Right kidney (tissue), 1 donor: Measurements from ENCODE around the gene DNAJC11.

Experiments
- DNase-seq: peaks from one replicate; pipeline ENCODE4 v3.0.0-alpha.2; 2016

DNAJC11 gene

GRCh38 chr1:6625584-6626149, 75.9 kb downstream of the DNAJC11 start:
- no peak for DNase-seq

GRCh38 chr1:6624710-6625583, 76.7 kb downstream of the DNAJC11 start, which contains the start of gene THAP3:
Gene THAP3, plus strand, starts transcription at chr1:6624868. Its CDS starts 351 bp downstream, at chr1:6625219.
- peak; percentile 97 for DNase-seq

DNA sequence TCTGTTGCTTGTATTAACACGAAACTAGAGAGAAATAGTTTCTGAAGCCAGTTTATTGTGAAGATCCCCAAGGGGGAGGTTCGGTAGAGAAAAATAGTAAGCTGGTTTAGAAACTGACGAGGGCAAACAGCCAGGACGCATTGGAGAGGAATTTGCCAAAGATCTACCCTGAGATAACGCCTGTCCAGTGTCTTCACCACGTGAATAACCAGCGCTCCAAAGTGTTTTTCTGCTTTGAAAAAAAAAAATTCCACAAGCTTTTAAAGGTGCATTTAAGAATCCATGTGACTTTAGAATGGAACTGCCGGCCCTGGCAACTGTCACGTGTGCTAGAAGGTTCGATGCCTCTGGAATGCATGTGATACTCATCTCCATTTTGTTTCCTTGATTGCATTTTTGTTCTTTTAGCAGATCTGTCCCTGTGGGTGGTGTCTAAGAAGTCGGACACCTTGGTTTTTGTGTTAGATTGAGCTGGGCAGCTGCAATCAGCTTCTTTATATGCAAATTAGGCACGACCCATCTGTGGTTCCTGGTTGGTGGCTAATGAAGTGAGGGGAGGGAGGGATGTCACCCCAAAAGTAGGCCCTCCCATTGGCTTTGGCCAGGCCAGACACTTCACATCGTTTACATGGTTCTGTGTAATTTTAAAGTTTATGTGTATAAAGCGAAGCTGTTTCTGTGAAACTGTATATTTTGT, 78.2 kb downstream of the DNAJC11 start:
- DNase-seq, result no peak

- DNase-seq, result no peak
These were observed 79.0 kb downstream of the DNAJC11 start for GRCh38 chr1:6622396-6623152.

DNA sequence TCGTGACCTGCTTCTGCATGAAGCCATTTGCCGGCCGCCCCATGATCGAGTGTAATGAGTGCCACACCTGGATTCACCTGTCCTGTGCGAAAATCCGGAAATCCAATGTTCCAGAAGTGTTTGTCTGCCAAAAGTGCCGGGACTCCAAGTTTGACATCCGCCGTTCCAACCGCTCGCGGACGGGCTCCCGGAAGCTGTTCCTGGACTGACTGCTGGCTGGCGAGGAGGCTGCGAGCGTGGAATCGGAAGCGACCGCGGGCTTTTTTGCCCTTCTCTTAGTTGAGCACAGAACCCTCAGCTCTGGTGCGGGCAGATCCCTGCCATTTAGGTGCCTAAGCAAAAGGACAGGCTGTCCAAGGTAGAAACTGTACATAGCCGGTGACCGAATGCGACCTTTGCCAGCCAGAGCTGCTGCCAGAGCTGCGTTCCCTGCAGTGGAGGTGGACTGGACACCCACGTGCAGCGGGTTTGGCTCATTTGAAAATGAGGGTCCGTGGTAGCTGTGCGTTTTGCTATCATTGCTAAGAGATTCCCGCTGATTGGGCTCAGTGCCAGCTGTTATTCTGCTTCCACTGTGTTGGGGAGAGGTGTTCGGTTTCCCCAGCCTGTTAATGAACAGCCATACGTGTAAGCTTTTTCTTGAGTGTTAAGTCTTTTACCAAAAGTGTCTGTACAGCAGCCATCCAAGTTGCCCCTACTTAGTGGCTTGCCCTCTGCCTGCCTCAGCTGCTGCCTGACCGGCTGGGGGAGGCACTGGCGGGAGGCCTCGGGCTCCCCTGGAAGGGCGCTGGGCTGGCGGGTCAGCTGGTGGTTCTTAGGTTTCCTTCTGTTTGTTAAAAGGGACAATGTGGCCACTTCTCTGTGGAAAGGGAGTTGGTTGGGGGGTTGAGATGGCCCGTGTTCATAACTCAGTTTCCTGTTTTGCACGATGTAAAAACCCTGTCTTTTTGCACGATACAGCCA, 79.9 kb downstream of the DNAJC11 start:
- no peak for DNase-seq

DNA sequence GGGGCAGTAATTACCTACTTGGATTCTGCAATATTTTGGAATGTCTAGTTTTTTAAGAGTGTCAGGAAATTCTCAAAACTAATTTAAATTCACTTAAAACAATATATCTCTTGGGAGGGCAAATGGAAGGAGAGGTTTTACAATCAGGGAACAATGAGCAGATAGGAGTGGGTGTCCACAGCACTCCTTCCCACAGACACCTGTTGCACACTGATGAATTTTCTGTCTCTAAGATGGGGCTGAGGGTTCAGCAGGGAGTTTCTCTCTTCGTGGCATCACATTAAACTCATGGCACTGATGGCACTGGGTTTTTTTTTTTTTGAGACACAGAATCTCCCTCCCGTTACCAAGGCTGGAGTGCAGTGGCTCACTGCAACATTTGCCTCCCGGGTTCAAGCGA, 82.6 kb downstream of the DNAJC11 start:
- no peak for DNase-seq

- DNase-seq, result peak; percentile 60
These were observed 86.5 kb downstream of the DNAJC11 start for GRCh38 chr1:6614929-6615785.

DNA sequence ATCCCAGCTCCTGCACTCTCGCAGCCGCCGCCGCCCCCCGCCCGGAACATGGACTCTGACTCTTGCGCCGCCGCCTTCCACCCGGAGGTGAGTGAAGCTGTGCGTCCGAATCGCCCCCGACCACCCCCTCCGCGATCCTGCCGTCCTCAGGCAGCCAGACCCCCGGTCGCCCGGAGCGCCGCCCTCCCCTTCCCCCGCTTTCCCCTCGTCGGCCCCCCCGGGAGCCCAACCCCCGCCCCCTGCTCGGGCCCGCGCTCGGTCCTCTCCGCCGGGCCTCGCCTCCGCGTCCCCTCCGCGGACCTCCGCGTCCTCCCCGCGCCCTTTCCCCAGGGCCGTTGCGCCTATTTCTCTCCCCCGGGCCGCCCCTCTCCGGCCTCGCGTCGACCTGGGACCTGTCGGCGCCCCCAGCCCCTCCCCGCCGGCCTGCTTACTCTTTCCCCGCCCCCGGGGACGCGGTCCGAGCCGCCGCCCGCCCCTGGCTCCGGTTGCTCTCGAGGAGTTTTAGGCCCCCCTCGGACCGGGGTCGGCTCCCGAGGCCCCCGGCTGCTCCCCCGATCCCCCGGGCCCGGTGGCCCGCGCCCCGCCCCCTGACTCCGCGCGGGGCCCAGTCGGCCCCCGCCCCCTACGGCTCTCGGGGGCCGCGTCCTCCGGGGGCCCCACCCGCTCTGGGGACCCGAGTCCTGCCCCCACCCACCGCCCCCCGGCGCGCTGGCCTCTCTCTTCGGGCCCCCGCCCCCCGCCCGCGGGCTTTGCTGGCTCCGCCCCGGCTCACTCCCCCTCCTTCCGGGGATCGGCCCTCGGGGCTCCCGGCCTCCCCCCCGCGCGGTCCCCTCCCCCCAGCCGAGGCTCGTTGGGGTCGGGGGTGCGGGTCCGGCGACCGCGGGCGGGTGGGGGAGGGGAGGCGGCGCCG, 87.3 kb downstream of the DNAJC11 start:
- no peak for DNase-seq

- peak; percentile 89 for DNase-seq
These were observed 88.1 kb downstream of the DNAJC11 start, which contains the start of gene PHF13 for GRCh38 chr1:6613361-6614018. Gene PHF13, plus strand, starts transcription at chr1:6613731. Its CDS starts 336 bp downstream, at chr1:6614067.

DNA sequence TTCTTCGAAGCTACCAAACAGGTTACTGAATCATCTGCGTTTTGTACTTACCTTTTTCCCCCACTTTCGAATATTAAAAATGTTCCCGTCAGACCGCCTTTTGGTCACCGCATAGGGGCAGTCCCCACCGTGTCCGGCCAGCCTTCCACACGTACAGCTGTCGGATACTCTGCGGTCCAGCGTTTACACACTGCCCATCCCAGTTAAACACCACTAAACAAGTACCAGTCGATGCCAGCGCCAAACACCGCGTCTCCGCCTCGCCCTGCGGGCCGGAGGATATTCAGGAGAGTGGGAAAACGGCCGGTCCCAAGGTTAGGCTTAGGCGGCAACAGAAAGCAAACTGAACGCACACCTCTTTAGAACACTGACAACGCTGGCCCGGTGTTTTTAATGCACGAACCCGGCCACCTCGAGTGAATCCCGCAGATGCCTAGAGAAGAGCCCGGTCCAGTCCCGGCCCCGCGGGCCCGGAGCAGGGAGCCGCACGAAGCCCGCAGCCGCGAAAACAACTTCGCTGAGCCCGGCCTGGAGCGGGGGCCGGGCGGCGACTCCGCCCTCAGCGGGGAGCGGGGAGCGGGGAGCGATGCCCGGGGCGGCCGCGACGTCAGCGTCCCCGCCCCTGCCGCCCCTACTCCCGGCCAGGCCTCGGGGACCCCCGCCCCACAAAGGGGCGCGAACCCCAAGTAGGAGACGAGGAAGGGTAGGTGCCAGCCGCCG, 88.8 kb downstream of the DNAJC11 start:
- peak; percentile 86 for DNase-seq

GRCh38 chr1:6603915-6604558, 97.6 kb downstream of the DNAJC11 start:
- DNase-seq, result no peak

DNA sequence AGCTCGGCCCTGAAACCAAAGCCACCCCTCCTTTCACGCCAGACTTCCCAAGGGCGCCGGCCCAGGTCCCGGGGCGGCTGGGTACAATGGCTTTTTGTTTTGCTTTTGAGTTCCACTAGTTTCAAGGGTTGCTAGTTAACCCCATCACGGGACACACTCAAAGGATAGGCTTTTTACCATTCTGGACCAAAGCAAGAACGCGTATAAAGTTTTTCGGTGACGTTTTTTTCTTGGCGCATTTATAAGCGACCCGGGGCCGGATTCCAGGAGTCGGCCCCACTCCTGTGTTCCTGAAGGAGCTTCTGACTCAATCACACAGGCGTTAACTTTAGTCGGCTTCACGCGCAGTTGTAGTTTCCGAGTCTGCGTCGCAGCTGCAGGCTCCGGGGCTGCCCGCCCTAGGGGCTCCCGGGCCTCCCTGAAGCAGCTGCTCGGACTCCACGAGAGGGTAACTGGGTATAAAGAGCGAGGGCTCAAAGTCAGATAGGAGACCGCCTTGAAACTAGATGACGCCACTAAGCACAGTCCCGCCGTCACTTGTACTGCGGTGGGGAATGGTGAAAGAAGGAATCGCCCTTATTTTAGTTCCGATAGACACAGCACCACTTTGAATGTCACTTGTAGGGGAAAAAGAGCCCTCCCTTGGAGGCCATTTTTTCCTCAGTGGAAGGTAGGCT, 98.2 kb downstream of the DNAJC11 start:
- DNase-seq, result peak; percentile 96

DNA sequence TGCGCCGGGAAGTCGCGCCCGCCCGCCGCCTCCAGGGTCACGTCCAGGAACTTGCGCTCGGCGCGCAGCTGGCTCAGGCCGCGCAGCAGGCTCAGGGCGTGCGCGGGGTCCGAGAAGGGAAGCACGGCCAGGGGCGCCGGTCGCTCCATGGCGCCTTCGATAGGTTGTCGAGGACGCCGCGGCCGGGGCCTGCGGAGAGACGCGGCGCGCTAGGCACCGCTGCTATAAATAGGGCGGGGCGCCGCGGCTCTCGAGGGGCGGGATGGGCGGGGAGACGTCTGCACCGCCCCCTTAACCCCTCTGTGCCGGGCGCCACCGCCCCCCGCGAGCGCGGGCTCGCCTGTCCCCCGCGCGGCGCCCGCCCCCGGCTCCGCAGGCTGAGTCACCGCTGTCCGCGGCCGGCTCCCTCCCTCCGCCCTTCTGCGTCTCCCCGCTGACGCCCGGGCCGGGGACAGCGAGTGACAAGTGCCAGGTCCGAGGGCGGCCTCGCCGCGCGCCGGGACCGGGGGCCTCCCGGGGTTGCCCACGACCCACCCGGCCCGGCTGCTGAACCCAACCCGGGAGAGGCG, 98.9 kb downstream of the DNAJC11 start, which contains the start of gene KLHL21:
KLHL21 (minus strand) TSS at position 201 of the 569 bp plus-strand sequence; CDS start at position 149, 52 bp downstream.
- DNase-seq, result peak; percentile 96

DNA sequence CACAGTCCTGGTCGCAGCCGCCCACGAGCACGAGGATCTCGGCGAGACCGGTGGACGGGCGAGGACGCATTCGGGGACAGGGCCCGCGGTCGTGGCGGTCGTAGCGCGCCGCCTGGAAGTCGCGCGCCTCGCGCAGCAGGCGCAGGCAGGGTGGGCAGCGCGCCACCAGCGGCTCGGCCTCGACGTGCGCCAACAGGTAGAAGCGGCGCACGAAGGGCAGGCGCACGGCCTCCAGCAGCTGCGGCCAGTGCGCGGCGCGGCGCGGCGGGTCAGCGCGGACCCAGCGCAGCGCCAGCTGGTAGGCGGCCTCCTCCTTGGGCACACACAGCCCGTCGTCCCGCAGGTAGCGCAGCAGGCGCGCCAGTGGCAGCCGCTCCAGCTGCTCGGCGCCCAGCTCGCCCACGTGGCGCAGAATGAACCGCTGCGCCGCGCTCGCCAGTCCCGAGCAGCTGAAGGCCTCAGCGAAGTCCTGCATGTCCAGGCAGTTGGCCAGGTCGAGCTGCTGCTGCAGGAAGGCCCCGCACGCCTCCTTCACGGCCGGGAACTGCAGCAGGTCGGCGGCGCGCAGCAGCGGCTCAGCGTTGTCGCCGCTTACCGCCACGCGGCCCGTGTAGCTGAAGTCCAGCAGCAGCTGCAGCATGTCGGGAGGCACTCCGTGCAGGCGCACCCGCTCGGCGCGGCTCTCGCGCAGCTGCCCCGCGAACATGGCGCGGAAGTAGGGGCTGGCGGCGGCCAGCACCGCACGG, 99.5 kb downstream of the DNAJC11 start:
- peak; percentile 84 for DNase-seq
